ENCODE results near the gene LONP2. TPM values are rescaled to one million over a fixed set of nuclear protein-coding genes. Genes with fewer than 3 reads are reported as not detected.

The LONP2 gene
- total and polyA plus RNA-seq, 10 of the 15 experiments (the other 5 are each of a cell fraction or from before 2014, with no cell fraction given) = 8.3 to 48.0 (median 34.8) TPM

- Histone ChIP-seq H3K4me3 (no peak overlapping the region), H3K4me1 (ENCODE audit: control insufficient read depth, insufficient read depth, low read length) (peaks cover 4% of the 10 kb centered on the region), H3K36me3 (ENCODE audit: control insufficient read depth in 2 of 2, insufficient read depth in 2 of 2, low read length in 1 of 2) (no peaks in the 10 kb centered on the region), H3K27ac (ENCODE audit: control insufficient read depth, insufficient read depth) (no peak overlapping the region), H3K9me3 (replicated peaks; ENCODE audit: control insufficient read depth, insufficient read depth, low read length) (no peaks in the 10 kb centered on the region), H2AFZ (ENCODE audit: control insufficient read depth, low read depth, low read length) (no peak overlapping the region), H3K9ac (ENCODE audit: control insufficient read depth, insufficient read depth, low read length) (no peak overlapping the region), H3K79me2 (ENCODE audit: control insufficient read depth, insufficient read depth, low read length) (peaks cover 90% of the 10 kb centered on the region), H3K27me3 (replicated peaks in 1 of 2; ENCODE audit: control insufficient read depth in 2 of 2, insufficient read depth in 2 of 2, low read length in 1 of 2) (no peaks in the 10 kb centered on the region), H3K4me2 (ENCODE audit: control insufficient read depth, insufficient read depth) (no peak overlapping the region), H4K20me1 (ENCODE audit: control insufficient read depth, insufficient read depth) (no peaks in the 10 kb centered on the region)
- ChIA-PET SMC1A (ENCODE audit: uncharacterized antibody, unreplicated experiment) (interaction anchor here (1.1 to 12.1 kb wide), 4 partner anchors 7 to 26 kb away, joined by 3 to 112 read pairs (median 4); no protein-coding TSS in a partner anchor), CTCF (no interaction called here), POLR2A (interaction anchor here (1.1 kb wide), 1 partner anchor 9 kb away, joined by 4 read pairs; no protein-coding TSS in a partner anchor), RAD21 (ENCODE audit: unreplicated experiment) (no interaction called here)
- in situ Hi-C loops (cut with MboI) = no loop called here
- BruUV-seq (replicated peaks) = no TSS peak
- FAIRE-seq (no peak), DNase-seq (ENCODE audit: low read depth, low spot score) (no peak), ATAC-seq (no peak)
- intact Hi-C loops (cut with micrococcal nuclease; ENCODE audit: unreplicated experiment) = no loop called here
- WGBS (ENCODE audit: insufficient coverage, insufficient replicate concordance, low lambda C conversion rate, missing lambda C conversion rate) = 100% methylated on average over 2 of the region's 2 CpGs
- no peak for TF ChIP-seq WRNIP1 (IDR thresholded peaks at IDR 0.05; ENCODE audit: borderline replicate concordance, low read depth, low read length)
- no peak for TF ChIP-seq NRF1 (conservative IDR thresholded peaks at IDR 0.05; ENCODE audit: low read depth, low read length)
- no peak for TF ChIP-seq PBX3 (IDR thresholded peaks at IDR 0.05; ENCODE audit: insufficient replicate concordance, low read depth, low read length)
- TF ChIP-seq TCF3 (IDR thresholded peaks at IDR 0.05; ENCODE audit: borderline replicate concordance, insufficient read depth, low read depth, low read length) = no peak
- TF ChIP-seq ASH2L (IDR thresholded peaks at IDR 0.05; ENCODE audit: borderline replicate concordance, low read depth) = no peak
- no peak for TF ChIP-seq EZH2 (IDR thresholded peaks at IDR 0.05; ENCODE audit: borderline replicate concordance, control insufficient read depth, low read depth, low read length)
- no peak for TF ChIP-seq EP300 (IDR thresholded peaks at IDR 0.05; ENCODE audit: borderline replicate concordance in 1 of 2, control insufficient read depth in 1 of 2, low read depth in 2 of 2, low read length in 2 of 2)
These were observed 130.2 kb downstream of the LONP2 start for GRCh38 chr16:48374255-48374654.
